ENCODE measurements around the gene CMTM2. TPM values are rescaled to one million over a fixed set of nuclear protein-coding genes. Genes with fewer than 3 reads are reported as not detected.

The CMTM2 gene
- polyA plus RNA-seq, 1 donor from 2014 or later, result 0.25 TPM

DNA sequence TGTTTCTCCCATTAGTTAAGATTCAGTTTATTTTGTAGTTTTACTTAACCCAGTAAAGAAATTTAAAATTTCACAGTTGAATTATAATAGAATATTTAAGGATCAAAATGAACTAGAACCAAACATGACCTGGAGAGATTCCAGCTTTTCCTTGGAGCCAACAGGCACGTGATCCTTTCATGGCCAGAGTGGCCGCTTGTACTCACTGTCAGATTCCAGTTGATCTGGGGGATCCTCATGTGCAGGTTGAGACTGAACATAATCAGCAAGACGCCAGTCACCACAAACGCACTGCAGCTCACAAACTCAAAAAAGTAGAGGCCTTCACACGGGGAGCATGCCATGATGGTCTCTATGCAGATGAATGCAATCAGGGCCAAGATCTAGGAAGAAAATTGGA lies 56.9 kb downstream of the CMTM2 start:
- H4K20me1 ChIP-seq (ENCODE audit: insufficient read depth), result no peaks in the 10 kb centered on the region
- H3K9ac ChIP-seq (ENCODE audit: low read length), result no peak overlapping the region
- no peaks in the 10 kb centered on the region for H3K36me3 ChIP-seq (ENCODE audit: insufficient read depth, low read length)
- H3K9me3 ChIP-seq (ENCODE audit: low read length), result no peaks in the 10 kb centered on the region
- H3K9me2 ChIP-seq (ENCODE audit: insufficient read depth, low read length), result no peaks in the 10 kb centered on the region
- no peak overlapping the region for H3K27ac ChIP-seq (ENCODE audit: low read length)
- no peaks in the 10 kb centered on the region for H3F3A ChIP-seq (ENCODE audit: insufficient read depth, low read length, poor library complexity, severe bottlenecking)
- H3K4me3 ChIP-seq (ENCODE audit: low read length), result no peak overlapping the region
- TF ChIP-seq EZH2 (IDR thresholded peaks at IDR 0.05; ENCODE audit: borderline replicate concordance, insufficient read depth, low read length, poor library complexity, severe bottlenecking) (no peak), MXI1 (conservative IDR thresholded peaks at IDR 0.05; ENCODE audit: poor library complexity, severe bottlenecking) (no peak), TAF1 (IDR thresholded peaks at IDR 0.05; ENCODE audit: low read depth) (no peak), SMC3 (conservative IDR thresholded peaks at IDR 0.05; ENCODE audit: poor library complexity) (no peak), POLR2AphosphoS5 (IDR thresholded peaks at IDR 0.05) (no peak), RAD21 (conservative IDR thresholded peaks at IDR 0.05) (no peak), EP300 (conservative IDR thresholded peaks at IDR 0.05; ENCODE audit: poor library complexity, severe bottlenecking) (no peak)
- TF ChIP-seq, protein P1, sequence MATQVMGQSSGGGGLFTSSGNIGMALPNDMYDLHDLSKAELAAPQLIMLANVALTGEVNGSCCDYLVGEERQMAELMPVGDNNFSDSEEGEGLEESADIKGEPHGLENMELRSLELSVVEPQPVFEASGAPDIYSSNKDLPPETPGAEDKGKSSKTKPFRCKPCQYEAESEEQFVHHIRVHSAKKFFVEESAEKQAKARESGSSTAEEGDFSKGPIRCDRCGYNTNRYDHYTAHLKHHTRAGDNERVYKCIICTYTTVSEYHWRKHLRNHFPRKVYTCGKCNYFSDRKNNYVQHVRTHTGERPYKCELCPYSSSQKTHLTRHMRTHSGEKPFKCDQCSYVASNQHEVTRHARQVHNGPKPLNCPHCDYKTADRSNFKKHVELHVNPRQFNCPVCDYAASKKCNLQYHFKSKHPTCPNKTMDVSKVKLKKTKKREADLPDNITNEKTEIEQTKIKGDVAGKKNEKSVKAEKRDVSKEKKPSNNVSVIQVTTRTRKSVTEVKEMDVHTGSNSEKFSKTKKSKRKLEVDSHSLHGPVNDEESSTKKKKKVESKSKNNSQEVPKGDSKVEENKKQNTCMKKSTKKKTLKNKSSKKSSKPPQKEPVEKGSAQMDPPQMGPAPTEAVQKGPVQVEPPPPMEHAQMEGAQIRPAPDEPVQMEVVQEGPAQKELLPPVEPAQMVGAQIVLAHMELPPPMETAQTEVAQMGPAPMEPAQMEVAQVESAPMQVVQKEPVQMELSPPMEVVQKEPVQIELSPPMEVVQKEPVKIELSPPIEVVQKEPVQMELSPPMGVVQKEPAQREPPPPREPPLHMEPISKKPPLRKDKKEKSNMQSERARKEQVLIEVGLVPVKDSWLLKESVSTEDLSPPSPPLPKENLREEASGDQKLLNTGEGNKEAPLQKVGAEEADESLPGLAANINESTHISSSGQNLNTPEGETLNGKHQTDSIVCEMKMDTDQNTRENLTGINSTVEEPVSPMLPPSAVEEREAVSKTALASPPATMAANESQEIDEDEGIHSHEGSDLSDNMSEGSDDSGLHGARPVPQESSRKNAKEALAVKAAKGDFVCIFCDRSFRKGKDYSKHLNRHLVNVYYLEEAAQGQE (IDR thresholded peaks at IDR 0.05; ENCODE audit: borderline replicate concordance), result no peak
- TF ChIP-seq, protein P2, sequence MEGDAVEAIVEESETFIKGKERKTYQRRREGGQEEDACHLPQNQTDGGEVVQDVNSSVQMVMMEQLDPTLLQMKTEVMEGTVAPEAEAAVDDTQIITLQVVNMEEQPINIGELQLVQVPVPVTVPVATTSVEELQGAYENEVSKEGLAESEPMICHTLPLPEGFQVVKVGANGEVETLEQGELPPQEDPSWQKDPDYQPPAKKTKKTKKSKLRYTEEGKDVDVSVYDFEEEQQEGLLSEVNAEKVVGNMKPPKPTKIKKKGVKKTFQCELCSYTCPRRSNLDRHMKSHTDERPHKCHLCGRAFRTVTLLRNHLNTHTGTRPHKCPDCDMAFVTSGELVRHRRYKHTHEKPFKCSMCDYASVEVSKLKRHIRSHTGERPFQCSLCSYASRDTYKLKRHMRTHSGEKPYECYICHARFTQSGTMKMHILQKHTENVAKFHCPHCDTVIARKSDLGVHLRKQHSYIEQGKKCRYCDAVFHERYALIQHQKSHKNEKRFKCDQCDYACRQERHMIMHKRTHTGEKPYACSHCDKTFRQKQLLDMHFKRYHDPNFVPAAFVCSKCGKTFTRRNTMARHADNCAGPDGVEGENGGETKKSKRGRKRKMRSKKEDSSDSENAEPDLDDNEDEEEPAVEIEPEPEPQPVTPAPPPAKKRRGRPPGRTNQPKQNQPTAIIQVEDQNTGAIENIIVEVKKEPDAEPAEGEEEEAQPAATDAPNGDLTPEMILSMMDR (IDR thresholded peaks at IDR 0.05; ENCODE audit: poor library complexity, severe bottlenecking), result no peak
- H3K4me2 ChIP-seq (ENCODE audit: low read length), result no peak overlapping the region
- H3K79me2 ChIP-seq (replicated peaks; ENCODE audit: insufficient read depth, low read length), result no peaks in the 10 kb centered on the region
- no peaks in the 10 kb centered on the region for H3K27me3 ChIP-seq (ENCODE audit: insufficient read depth, low read depth, low read length)
- H2AFZ ChIP-seq (ENCODE audit: low read depth, low read length), result no peak overlapping the region

DNA sequence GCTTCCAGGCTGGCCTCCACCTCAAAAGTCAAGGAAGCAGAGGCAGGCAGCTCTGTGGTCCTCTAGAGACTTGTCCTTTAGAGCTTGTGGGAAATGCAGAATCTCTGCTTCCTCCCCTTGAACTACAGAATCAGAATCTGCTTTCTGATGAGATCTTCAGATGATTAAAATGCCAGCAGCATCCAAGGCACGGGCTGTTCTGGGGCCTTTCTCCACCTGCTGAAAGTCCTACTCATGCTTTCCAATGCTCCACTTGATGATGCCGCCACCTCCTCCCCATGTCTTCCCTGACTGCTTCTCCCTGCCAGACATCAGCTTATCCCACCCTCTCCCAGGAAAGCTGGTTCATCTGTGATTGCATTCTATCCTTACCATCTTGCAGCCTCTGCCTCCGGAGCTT lies 58.5 kb downstream of the CMTM2 start:
- Histone ChIP-seq H3K27me3 (ENCODE audit: insufficient read depth, low read depth, low read length) (no peaks in the 10 kb centered on the region), H3K9ac (ENCODE audit: low read length) (no peak overlapping the region), H2AFZ (ENCODE audit: low read depth, low read length) (no peak overlapping the region), H3K4me2 (ENCODE audit: low read length) (no peak overlapping the region), H3K79me2 (replicated peaks; ENCODE audit: insufficient read depth, low read length) (no peaks in the 10 kb centered on the region), H3K4me3 (ENCODE audit: low read length) (no peak overlapping the region), H3K9me3 (ENCODE audit: low read length) (no peaks in the 10 kb centered on the region), H3K36me3 (ENCODE audit: insufficient read depth, low read length) (no peaks in the 10 kb centered on the region), H3K27ac (ENCODE audit: low read length) (no peak overlapping the region), H4K20me1 (ENCODE audit: insufficient read depth) (no peaks in the 10 kb centered on the region), H3F3A (ENCODE audit: insufficient read depth, low read length, poor library complexity, severe bottlenecking) (no peaks in the 10 kb centered on the region), H3K9me2 (ENCODE audit: insufficient read depth, low read length) (no peaks in the 10 kb centered on the region)
- TF ChIP-seq EP300 (conservative IDR thresholded peaks at IDR 0.05; ENCODE audit: poor library complexity, severe bottlenecking), result no peak
- TF ChIP-seq, protein P2 (IDR thresholded peaks at IDR 0.05; ENCODE audit: poor library complexity, severe bottlenecking), result no peak

Small RNA genes within 50 kb of the gene (small RNA-seq; reads per million reads assigned to genes)
- gene CKLF-CMTM1, result 0 reads per million in 3 experiments

Other genes starting within 250 kb of the CMTM2 start
- gene CDH5, start 212.8 kb upstream of the CMTM2 start, polyA plus RNA-seq, result not detected in 2 replicates
- gene BEAN1, start 152.2 kb upstream of the CMTM2 start, polyA plus RNA-seq, result 0.16 and 0.58 TPM in 2 replicates
- 15.9 and 17.8 TPM in 2 replicates for gene TK2, start 29.3 kb upstream of the CMTM2 start, polyA plus RNA-seq
- 15.2 and 40.8 TPM in 2 replicates for gene CKLF, start 26.9 kb upstream of the CMTM2 start, polyA plus RNA-seq
- 1.3 and 1.6 TPM in 2 replicates for gene CMTM1, start 13.0 kb upstream of the CMTM2 start, polyA plus RNA-seq
- 7.7 and 8.2 TPM in 2 replicates for gene CMTM3, start 25.2 kb downstream of the CMTM2 start, polyA plus RNA-seq
- gene CMTM4, start 117.3 kb downstream of the CMTM2 start, polyA plus RNA-seq, result 26.1 and 27.2 TPM in 2 replicates
- gene DYNC1LI2, start 172.1 kb downstream of the CMTM2 start, polyA plus RNA-seq, result 237 and 249 TPM in 2 replicates
- gene TERB1, start 222.1 kb downstream of the CMTM2 start, polyA plus RNA-seq, result 0.38 TPM in 1 of 2 replicates, not detected in the other